Epithelial cell of proximal tubule (primary cell): Measurements from ENCODE around the gene HECTD1. TPM values are rescaled to one million over a fixed set of nuclear protein-coding genes. Genes with fewer than 3 reads are reported as not detected.
"Not testable (repeated sequence)": the region's sequence is repeated elsewhere in the genome, so short reads cannot be mapped to it uniquely, and the experiment has no call there.

ENCODE experiments used
- DNase-seq: peaks from one replicate; pipeline ENCODE4 v3.0.0-alpha.2; 2011; ENCODE audit warnings: low read depth
- H3K4me3 ChIP-seq: 2 replicates; pipeline ENCODE4 v1.5.1; 2011; ENCODE audit warnings: low read depth, mild to moderate bottlenecking, low read length
- total RNA-seq: library from RNA; depleted of rRNA; stranded (reverse); fragments of >200 nt; gene quantifications from 2 replicates; pipeline ENCODE4 v1.2.3, GENCODE V29; 2015
- TF ChIP-seq, protein P1 (sequence below): conservative IDR thresholded peaks from 2 replicates; pipeline ENCODE4 v1.5.1; 2012; ENCODE audit warnings: low read depth, mild to moderate bottlenecking, low read length

HECTD1 gene
- total RNA-seq, 1 donor from 2014 or later, result 101 TPM

DNA sequence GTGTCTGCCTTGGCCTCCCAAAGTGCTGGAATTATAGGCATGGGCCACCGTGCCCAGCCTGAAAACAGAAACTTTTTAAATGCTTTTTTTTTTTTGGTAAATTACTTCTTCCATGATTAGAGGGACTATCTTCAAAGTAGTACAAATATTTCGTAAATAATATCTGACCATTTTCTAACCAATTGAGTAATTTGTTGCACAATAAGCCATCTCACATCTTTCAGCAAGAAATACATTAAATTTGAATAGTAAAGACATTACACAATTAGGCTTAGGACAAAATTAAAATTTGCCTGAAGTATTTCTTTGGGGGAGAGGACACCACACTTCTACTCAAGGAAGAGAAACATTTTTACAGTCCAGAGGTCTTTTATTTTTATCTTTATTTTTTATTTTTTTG, 96.7 kb downstream of the HECTD1 start:
- H3K4me3 ChIP-seq, result no peak overlapping the region
- no peak for DNase-seq
- TF ChIP-seq, protein P1, sequence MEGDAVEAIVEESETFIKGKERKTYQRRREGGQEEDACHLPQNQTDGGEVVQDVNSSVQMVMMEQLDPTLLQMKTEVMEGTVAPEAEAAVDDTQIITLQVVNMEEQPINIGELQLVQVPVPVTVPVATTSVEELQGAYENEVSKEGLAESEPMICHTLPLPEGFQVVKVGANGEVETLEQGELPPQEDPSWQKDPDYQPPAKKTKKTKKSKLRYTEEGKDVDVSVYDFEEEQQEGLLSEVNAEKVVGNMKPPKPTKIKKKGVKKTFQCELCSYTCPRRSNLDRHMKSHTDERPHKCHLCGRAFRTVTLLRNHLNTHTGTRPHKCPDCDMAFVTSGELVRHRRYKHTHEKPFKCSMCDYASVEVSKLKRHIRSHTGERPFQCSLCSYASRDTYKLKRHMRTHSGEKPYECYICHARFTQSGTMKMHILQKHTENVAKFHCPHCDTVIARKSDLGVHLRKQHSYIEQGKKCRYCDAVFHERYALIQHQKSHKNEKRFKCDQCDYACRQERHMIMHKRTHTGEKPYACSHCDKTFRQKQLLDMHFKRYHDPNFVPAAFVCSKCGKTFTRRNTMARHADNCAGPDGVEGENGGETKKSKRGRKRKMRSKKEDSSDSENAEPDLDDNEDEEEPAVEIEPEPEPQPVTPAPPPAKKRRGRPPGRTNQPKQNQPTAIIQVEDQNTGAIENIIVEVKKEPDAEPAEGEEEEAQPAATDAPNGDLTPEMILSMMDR, result no peak

DNA sequence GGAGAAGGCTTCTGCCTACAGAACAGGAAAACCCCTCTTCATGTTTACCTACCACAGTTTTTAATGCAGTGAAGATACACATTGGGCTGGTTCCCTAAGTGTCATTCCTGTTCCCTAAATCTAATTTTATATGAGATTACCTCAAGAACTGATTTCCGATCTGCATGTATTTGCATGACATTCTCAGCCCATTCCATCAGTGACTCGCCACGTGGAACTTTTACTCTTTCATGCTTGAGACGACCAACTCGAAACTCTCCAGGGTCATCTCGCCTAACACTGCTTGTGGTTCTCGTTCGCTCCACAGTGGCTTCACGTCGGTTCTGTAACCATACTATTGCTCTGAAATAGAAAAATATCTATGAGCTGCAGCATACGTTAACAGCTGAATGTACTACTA, 98.3 kb downstream of the HECTD1 start:
- TF ChIP-seq, protein P1, result no peak
- DNase-seq, result no peak
- no peak overlapping the region for H3K4me3 ChIP-seq

DNA sequence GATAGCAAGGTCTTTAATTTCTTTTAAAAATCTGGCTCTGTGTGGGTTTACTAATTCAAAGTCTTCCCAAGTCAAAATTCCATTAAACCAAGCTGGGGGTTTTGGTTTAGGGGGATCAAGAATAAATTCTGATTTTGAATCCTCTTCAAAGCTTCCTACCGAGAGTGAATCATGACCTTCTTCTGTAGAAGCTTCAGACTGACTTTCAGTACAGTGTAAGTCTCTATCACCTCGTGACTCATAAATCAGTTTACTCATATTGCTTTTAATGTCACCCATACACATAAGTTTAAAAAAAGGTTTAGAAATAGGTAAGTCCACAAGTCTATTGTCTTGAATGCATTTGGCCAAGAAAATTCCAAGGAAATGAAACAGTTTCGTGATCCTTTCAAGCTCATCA, 100.8 kb downstream of the HECTD1 start:
- TF ChIP-seq, protein P1, result no peak

DNA sequence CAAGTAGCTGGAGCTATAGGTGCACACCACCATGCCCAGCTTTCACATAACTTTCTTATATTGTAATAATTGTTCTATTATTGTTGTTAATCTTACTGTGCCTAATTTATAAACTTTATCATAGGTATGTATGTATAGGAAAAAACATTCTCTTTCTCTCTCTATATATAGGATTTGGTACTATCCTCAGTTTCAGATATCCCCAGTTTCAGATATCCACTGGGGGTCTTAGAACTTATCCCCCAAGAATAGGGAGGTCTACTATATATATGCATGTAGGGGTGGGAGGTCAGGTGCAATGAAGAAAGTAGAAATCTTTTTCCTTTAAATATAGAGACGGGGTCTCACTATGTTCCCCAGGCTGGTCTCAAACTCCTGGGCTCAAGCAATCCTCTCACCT, 110.5 kb downstream of the HECTD1 start:
- no peak for DNase-seq
- no peak overlapping the region for H3K4me3 ChIP-seq
- TF ChIP-seq, protein P1, result no peak

More for the DNA sequence above, 100.8 kb downstream of the HECTD1 start:
- DNase-seq, result no peak
- H3K4me3 ChIP-seq, result no peak overlapping the region

DNA sequence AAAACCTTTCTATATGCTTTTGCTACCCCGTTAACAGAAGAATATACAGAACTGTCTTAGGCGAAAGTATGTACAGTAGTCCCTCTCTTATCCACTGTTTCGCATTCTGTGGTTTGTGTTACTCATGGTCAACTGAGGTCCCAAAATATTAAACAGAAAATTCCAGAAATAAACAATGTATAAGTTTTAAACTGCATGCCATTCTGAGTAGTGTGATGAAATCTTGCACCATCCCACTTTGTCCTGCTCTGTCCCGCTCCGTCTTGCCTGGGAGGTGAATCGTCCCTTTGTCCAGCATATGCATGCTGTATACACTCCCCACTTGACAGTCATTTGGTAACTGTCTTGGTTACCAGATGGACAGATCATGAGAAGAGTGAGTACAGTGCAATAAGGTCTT, 111.3 kb downstream of the HECTD1 start:
- TF ChIP-seq, protein P1, result no peak
- no peak overlapping the region for H3K4me3 ChIP-seq
- no peak for DNase-seq

DNA sequence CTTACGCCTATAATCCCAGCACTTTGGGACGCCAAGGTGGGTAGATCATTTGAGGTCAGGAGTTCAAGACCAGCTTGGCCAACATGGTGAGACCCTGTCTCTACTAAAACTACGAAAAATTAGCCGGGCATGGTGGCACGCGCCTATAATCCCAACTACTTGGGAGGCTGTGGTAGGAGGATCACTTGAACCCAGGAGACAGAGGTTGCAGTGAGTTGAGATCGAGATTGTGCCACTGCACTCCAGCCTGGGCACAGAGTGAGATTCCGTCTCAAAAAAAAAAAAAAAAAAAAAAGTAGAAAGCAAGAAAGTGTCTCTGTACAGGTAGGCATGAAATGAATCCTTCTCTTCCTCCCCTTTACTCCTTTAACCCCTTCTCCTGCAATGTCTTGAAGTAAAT, 111.8 kb downstream of the HECTD1 start:
- not testable (repeated sequence) for H3K4me3 ChIP-seq, DNase-seq

DNA sequence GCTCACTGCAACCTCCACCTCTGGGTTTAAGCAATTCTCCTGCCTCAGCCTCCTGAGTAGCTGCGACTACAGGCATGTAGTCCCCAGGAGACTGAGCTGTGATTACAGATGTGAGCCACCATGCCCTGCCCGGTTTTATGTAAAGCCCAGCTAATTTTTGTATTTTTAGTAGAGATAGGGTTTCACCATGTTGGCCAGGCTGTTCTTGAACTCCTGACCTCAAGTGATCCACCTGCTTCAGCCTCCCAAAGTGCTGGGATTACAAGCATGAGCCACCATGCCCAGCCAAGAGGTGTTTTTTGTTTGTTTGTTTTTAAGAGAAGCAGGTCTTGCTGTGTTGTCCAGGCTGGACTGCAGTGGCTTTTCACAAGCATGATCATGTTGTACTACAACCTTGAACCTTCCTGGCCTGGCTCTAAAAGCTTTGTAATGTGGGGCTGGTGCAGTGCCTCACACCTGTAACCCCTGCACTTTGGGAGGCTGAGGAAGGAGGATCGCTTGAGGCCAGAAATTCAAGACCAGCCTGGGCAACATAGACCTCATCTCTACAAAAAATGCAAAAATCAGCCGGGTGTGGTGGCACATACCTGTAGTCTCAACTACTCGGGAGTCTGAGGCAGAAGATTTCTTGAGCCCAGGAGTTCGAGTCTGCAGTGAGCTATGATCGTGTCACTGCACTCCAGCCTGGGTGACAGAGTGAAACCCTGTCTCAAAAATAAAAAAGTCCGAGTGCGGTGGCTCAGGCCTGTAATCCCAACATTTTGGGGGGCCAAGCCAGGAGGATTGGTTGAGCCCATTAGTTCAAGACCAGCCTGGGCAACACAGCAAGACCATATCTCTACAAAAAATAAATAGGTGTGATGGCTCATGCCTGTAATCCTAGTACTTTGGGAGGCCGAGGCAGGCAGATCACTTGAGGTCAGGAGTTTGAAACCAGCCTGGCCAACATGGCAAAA, 113.4 kb downstream of the HECTD1 start:
- H3K4me3 ChIP-seq, result not testable (repeated sequence)

DNA sequence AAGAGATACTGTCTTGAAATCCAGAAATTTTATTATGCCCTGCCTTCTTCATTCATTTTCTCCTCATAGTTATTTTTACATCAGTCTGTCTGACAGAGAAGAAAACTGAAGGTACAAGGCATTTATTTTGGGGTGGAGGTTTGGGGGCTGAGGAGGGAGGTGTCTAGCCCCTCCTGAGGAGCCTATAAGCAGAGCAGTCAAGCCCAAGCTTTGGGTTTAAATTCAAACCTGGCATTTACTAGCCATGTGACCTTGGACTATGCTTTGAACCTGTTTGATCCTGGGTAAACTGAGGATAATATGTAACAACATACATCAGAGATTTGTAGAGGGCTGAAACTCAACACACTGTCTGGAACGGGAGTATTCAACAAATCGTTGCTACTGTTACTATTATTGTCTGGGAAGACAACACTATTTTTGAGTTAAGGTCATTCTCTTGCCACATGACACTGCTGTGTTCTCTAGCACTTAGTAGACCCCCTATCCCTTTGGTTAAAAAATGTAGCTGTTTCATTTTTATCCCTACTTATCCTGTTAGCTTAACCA, 115.4 kb downstream of the HECTD1 start:
- no peak for DNase-seq
- TF ChIP-seq, protein P1, result no peak
- H3K4me3 ChIP-seq, result no peak overlapping the region

More for the DNA sequence above, 113.4 kb downstream of the HECTD1 start:
- not testable (repeated sequence) for DNase-seq
